Neutrophil (primary cell): ENCODE measurements around the gene KDM7A.

ENCODE experiments used
- H3K27ac ChIP-seq: fragments of 200-600 bp; sonication (generic); 2 replicates; pipeline ENCODE4 v1.5.1; 2016; ENCODE audit warnings: mild to moderate bottlenecking, moderate library complexity
- H3K27me3 ChIP-seq: fragments of 200-600 bp; sonication (generic); 2 replicates; pipeline ENCODE4 v1.6.0; 2016; ENCODE audit warnings: mild to moderate bottlenecking
- H3K36me3 ChIP-seq: fragments of 200-600 bp; sonication (generic); 2 replicates; pipeline ENCODE4 v1.5.1; 2017
- H3K4me1 ChIP-seq, 2 experiments: fragments of 200-600 bp in 1 of 2; sonication (generic) in 1 of 2; 1 replicate in 1 of 2; 2 replicates in 1 of 2; pipeline versions ENCODE4 v1.5.1 to v1.6.1; 2013 to 2016; ENCODE audit warnings: low read depth in 1 of 2, low read length in 1 of 2, mild to moderate bottlenecking in 1 of 2, moderate library complexity in 1 of 2; ENCODE audit not compliant: control insufficient read depth in 1 of 2, insufficient read depth in 1 of 2
- H3K4me3 ChIP-seq, 2 experiments: fragments of 200-600 bp in 1 of 2; sonication (generic) in 1 of 2; 1 replicate in 1 of 2; 2 replicates in 1 of 2; pipeline ENCODE4 v1.5.1; 2013 to 2016; ENCODE audit warnings: low read depth in 1 of 2, low read length in 1 of 2, mild to moderate bottlenecking in 1 of 2, moderate library complexity in 1 of 2
- H3K9me3 ChIP-seq: fragments of 200-600 bp; sonication (generic); 2 replicates; pipeline ENCODE4 v1.5.1; 2016
- TF ChIP-seq, protein P1 (sequence below): fragments of 200-600 bp; sonication (generic); IDR thresholded peaks from 2 replicates; pipeline ENCODE4 v1.5.1; 2016; ENCODE audit warnings: antibody characterized with exemption

KDM7A gene

DNA sequence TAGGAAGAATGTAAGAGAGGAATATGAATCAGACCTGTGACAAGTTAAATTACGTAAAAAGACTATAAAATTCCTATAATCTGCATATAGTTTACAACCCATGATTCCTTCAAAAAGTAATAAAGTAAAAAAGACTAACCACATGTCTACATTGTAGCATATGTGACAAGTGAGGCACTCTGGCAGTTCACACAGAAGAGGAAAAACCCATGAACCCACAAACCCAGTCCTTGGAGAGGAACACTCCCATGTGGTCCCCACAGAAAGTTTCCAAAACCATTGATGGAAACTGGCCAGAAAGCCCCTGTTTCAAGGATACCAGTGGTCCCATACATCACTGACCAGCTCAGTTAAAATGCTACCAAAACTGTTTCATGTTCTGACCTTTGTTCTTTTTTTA is 15.7 kb downstream of the KDM7A start:
- Histone ChIP-seq H3K27me3 (no peaks in the 10 kb centered on the region), H3K9me3 (no peaks in the 10 kb centered on the region), H3K4me1 (peaks cover 46 to 54% of the 10 kb centered on the region in 2 experiments), H3K4me3 (no peak overlapping the region), H3K36me3 (peaks cover 19% of the 10 kb centered on the region), H3K27ac (no peak overlapping the region)
- TF ChIP-seq, protein P1, sequence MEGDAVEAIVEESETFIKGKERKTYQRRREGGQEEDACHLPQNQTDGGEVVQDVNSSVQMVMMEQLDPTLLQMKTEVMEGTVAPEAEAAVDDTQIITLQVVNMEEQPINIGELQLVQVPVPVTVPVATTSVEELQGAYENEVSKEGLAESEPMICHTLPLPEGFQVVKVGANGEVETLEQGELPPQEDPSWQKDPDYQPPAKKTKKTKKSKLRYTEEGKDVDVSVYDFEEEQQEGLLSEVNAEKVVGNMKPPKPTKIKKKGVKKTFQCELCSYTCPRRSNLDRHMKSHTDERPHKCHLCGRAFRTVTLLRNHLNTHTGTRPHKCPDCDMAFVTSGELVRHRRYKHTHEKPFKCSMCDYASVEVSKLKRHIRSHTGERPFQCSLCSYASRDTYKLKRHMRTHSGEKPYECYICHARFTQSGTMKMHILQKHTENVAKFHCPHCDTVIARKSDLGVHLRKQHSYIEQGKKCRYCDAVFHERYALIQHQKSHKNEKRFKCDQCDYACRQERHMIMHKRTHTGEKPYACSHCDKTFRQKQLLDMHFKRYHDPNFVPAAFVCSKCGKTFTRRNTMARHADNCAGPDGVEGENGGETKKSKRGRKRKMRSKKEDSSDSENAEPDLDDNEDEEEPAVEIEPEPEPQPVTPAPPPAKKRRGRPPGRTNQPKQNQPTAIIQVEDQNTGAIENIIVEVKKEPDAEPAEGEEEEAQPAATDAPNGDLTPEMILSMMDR = no peak

DNA sequence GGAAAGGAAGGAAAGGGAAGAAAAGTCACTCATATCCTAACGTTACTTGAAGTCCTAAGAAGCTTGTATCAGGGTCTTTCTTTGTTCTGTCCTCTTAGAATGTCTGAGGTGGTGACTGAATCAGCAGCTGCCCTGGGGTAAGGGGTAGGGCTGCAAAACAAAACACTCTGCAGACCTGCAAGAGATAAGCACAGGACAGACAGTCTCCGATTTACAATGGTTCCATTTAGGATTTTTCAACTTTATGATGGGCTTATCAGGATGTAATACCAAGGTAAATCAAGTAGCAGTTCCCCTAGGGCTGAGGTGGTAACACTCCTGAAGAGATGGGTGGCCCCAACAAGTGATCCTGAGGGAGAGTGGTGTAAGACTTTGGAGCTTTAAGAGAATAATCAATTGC is 16.5 kb downstream of the KDM7A start:
- peak overlapping the region; percentile 22 for H3K27ac ChIP-seq
- H3K4me3 ChIP-seq = no peak overlapping the region
- H3K9me3 ChIP-seq = no peaks in the 10 kb centered on the region
- TF ChIP-seq, protein P1 = no peak
- peaks cover 46 to 58% of the 10 kb centered on the region in 2 experiments for H3K4me1 ChIP-seq
- peaks cover 26% of the 10 kb centered on the region for H3K36me3 ChIP-seq
- H3K27me3 ChIP-seq = no peaks in the 10 kb centered on the region

DNA sequence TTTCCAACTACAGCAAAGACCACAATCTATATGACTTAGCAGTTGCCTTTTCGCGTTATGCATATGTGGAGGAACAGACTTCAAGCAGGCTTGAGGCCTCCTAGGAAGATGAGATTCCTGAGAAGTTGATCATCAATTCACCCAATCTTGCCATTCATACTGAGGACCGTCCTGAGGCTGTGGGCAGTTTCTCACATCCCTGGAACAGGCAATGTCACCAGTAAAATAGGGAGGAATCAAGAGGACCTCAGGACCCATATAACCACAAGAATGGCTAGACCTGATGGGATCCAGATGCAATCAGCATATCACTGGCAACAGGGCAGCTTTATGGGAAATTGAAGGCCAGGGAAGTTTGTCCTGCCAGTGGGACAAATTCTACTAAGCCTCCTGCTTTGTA is 17.3 kb downstream of the KDM7A start:
- Histone ChIP-seq H3K27me3 (no peaks in the 10 kb centered on the region), H3K27ac (no peak overlapping the region), H3K4me1 (peaks cover 39 to 50% of the 10 kb centered on the region in 2 experiments), H3K36me3 (peaks cover 28% of the 10 kb centered on the region), H3K4me3 (no peak overlapping the region), H3K9me3 (no peaks in the 10 kb centered on the region)
- TF ChIP-seq, protein P1 = no peak

DNA sequence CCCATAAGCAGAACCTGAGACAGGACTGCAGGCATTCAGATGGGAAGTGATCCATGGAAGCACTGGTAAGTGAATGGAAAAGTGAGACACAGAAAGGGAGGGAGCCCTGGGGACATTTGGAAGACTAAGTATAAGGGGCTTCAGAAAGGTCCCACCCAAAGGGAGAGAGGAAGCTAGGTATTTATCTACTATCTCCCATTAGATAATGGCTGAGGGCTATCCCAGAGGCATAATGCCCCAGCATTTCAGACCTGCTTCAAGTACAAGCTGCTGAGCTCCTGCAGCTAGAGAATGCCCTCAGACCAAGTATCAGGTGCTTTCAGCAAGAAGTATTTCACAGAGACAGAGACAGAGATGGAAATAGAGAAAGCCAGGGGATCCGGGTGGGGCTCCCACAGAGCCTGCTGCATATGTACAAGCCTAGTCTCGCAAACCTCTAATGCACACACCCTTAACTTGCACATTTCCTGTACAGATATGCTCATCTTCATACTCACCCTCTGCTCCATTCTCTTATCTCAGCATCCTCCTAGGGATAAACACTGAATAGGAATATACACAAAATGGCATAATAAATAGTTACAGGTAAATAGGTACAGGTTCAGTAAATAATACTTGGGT is 20.2 kb downstream of the KDM7A start:
- Histone ChIP-seq H3K4me1 (peaks cover 14 to 25% of the 10 kb centered on the region in 2 experiments), H3K9me3 (no peaks in the 10 kb centered on the region), H3K27ac (no peak overlapping the region), H3K27me3 (no peaks in the 10 kb centered on the region), H3K4me3 (no peak overlapping the region), H3K36me3 (peaks cover 28% of the 10 kb centered on the region)
- TF ChIP-seq, protein P1 = no peak

DNA sequence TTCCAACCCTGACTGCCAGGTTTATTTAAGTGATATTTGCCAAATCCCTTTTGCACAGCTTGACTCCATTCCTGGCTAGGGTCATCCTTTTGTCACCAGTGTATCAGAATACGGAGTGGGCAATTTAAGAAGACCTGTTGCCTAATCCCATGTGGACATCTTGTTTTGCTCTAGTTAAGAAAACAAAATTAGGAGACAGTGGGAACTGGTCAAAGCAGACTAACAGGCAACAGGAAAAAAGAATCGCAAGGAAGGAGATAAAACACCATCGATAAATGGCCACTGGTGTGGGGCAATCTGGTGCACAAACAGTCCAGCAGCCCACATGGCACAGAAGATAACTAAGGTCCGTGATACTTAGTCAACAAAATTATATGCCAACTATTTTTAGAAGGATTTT is 21.4 kb downstream of the KDM7A start:
- Histone ChIP-seq H3K27me3 (no peaks in the 10 kb centered on the region), H3K9me3 (no peaks in the 10 kb centered on the region), H3K36me3 (peaks cover 28% of the 10 kb centered on the region), H3K27ac (peak overlapping the region; percentile 38), H3K4me1 (peaks cover 8 to 20% of the 10 kb centered on the region in 2 experiments), H3K4me3 (no peak overlapping the region)
- TF ChIP-seq, protein P1 = no peak
